HG02798 (cell line): Measurements from ENCODE around the gene TPSAB1.
"Not testable (repeated sequence)": the region's sequence is repeated elsewhere in the genome, so short reads cannot be mapped to it uniquely, and the experiment has no call there.

Source experiments
- ATAC-seq: cut with Tn5 transposase; IDR thresholded peaks from one replicate; pipeline ENCODE4 v1.9.1; 2021; ENCODE audit warnings: mild to moderate bottlenecking; ENCODE audit not compliant: unreplicated experiment, poor library complexity

The TPSAB1 gene

GRCh38 chr16:1222553-1223354, 17.8 kb upstream of the TPSAB1 start:
- no peak for ATAC-seq

GRCh38 chr16:1223355-1224214, 16.9 kb upstream of the TPSAB1 start:
- no peak for ATAC-seq

GRCh38 chr16:1224558-1224957, 15.9 kb upstream of the TPSAB1 start:
- ATAC-seq: no peak

GRCh38 chr16:1225051-1225451, 15.5 kb upstream of the TPSAB1 start, which contains the start of gene TPSG1:
Gene TPSG1 (minus strand): TSS chr16:1225268. CDS start chr16:1225252, 16 bp downstream.
- ATAC-seq: no peak

GRCh38 chr16:1225728-1226311, 14.7 kb upstream of the TPSAB1 start:
- ATAC-seq: not testable (repeated sequence)

GRCh38 chr16:1226692-1227091, 13.8 kb upstream of the TPSAB1 start:
- not testable (repeated sequence) for ATAC-seq

GRCh38 chr16:1228227-1228626, 12.3 kb upstream of the TPSAB1 start:
- ATAC-seq: not testable (repeated sequence)

- not testable (repeated sequence) for ATAC-seq
Measured at GRCh38 chr16:1229476-1229875, 11.0 kb upstream of the TPSAB1 start.

GRCh38 chr16:1230084-1230470, 10.4 kb upstream of the TPSAB1 start, which contains the start of gene TPSB2:
Gene TPSB2 (minus strand): TSS chr16:1230184. CDS start chr16:1229951, 233 bp downstream.
- ATAC-seq: not testable (repeated sequence)

- ATAC-seq: not testable (repeated sequence)
Measured at GRCh38 chr16:1230471-1231212, 9.9 kb upstream of the TPSAB1 start.

- not testable (repeated sequence) for ATAC-seq
Measured at GRCh38 chr16:1231301-1231700, 9.2 kb upstream of the TPSAB1 start.

- not testable (repeated sequence) for ATAC-seq
Measured at GRCh38 chr16:1232049-1232748, 8.3 kb upstream of the TPSAB1 start.

- not testable (repeated sequence) for ATAC-seq
Measured at GRCh38 chr16:1236659-1237058, 3.8 kb upstream of the TPSAB1 start.

GRCh38 chr16:1237990-1238389, 2.5 kb upstream of the TPSAB1 start:
- ATAC-seq: no peak

GRCh38 chr16:1238909-1239308, 1.6 kb upstream of the TPSAB1 start:
- ATAC-seq: not testable (repeated sequence)

- not testable (repeated sequence) for ATAC-seq
Measured at GRCh38 chr16:1239575-1239974, 930 bp upstream of the TPSAB1 start.

GRCh38 chr16:1241081-1241480, 576 bp downstream of the TPSAB1 start:
- not testable (repeated sequence) for ATAC-seq

GRCh38 chr16:1243363-1243762, 2.9 kb downstream of the TPSAB1 start:
- ATAC-seq: not testable (repeated sequence)
